Thymus (tissue), 11 donors: ENCODE results near the gene CD52. TPM values are rescaled to one million over a fixed set of nuclear protein-coding genes. Genes with fewer than 3 reads are reported as not detected.

Experiments used
- DNase-seq, 9 donors: peaks; one replicate each; pipeline ENCODE4 v3.0.0-alpha.2; 2013; ENCODE audit warnings: low spot score in 9 of 9, low read depth in 6 of 9, missing footprints in 1 of 9
- H3K27ac ChIP-seq, 2 donors: one replicate each; pipeline ENCODE4 v1.5.1; 2013; ENCODE audit warnings: control low read depth in 1 of 2, low read depth in 1 of 2, low read length in 1 of 2, mild to moderate bottlenecking in 1 of 2, moderate library complexity in 1 of 2
- H3K27me3 ChIP-seq, 2 donors: one replicate each; pipeline ENCODE4 v1.5.1; 2013; ENCODE audit warnings: low read length in 1 of 2; ENCODE audit not compliant: control insufficient read depth in 2 of 2, insufficient read depth in 1 of 2
- H3K36me3 ChIP-seq, 2 donors: one replicate each; pipeline ENCODE4 v1.5.1; 2013; ENCODE audit warnings: low read length in 1 of 2, mild to moderate bottlenecking in 1 of 2, moderate library complexity in 1 of 2; ENCODE audit not compliant: control insufficient read depth in 2 of 2, insufficient read depth in 2 of 2
- H3K4me1 ChIP-seq, 2 donors: one replicate each; pipeline ENCODE4 v1.5.1; 2013; ENCODE audit warnings: low read length in 2 of 2; ENCODE audit not compliant: control insufficient read depth in 2 of 2, insufficient read depth in 2 of 2
- H3K4me3 ChIP-seq, 2 donors: one replicate each; pipeline ENCODE4 v1.5.1; 2013; ENCODE audit warnings: low read length in 2 of 2, control low read depth in 1 of 2, mild to moderate bottlenecking in 1 of 2
- H3K9me3 ChIP-seq, 2 donors: one replicate each; pipeline ENCODE4 v1.5.1; 2013; ENCODE audit warnings: low read length in 1 of 2, mild to moderate bottlenecking in 1 of 2; ENCODE audit not compliant: control insufficient read depth in 2 of 2, insufficient read depth in 1 of 2
- WGBS: extraction: QIAGEN DNeasy Blood & Tissue Kit; methylation state at CpG from one replicate; pipeline ENCODE4 v1.1.7; 2013; 5-methylcytosine and 5-hydroxymethylcytosine counted together
- polyA plus RNA-seq: library from polyadenylated mRNA; stranded (reverse); fragments of 200-250 nt; gene quantifications from one replicate; pipeline ENCODE4 v1.2.3, GENCODE V29; 2013
- total RNA-seq: library from RNA; stranded (reverse); fragments of 120-200 nt; gene quantifications from one replicate; pipeline ENCODE4 v1.2.4, GENCODE V29; 2013
- donor health status: healthy.

The CD52 gene
- total and polyA plus RNA-seq, 2 donors = 1,020 to 1,113 TPM

GRCh38 chr1:26277261-26277661 is 40.5 kb upstream of the CD52 start:
- DNase-seq = no peak
- Histone ChIP-seq H3K9me3 (peaks cover 0 to 3% of the 10 kb centered on the region in 2 donors), H3K36me3 (peaks cover 43 to 63% of the 10 kb centered on the region in 2 donors), H3K27me3 (no peaks in the 10 kb centered on the region), H3K27ac (peak overlapping the region in 1 of 2 donors; percentile 19), H3K4me1 (peaks cover 29 to 72% of the 10 kb centered on the region in 2 donors), H3K4me3 (no peak overlapping the region)
- WGBS = 99% methylated on average over 3 of the region's 3 CpGs

- Histone ChIP-seq H3K4me1 (peaks cover 29 to 77% of the 10 kb centered on the region in 2 donors), H3K9me3 (peaks cover 0 to 3% of the 10 kb centered on the region in 2 donors), H3K36me3 (peaks cover 44 to 66% of the 10 kb centered on the region in 2 donors), H3K4me3 (no peak overlapping the region), H3K27me3 (no peaks in the 10 kb centered on the region), H3K27ac (peak overlapping the region in 1 of 2 donors; percentile 19)
- 98% methylated on average over 1 of the region's 1 CpG for WGBS
- DNase-seq = no peak
Measured at GRCh38 chr1:26277719-26278118, 40.0 kb upstream of the CD52 start.

GRCh38 chr1:26278303-26278702 is 39.5 kb upstream of the CD52 start:
- no peak for DNase-seq
- Histone ChIP-seq H3K9me3 (peaks cover 0 to 3% of the 10 kb centered on the region in 2 donors), H3K27ac (peak overlapping the region in 1 of 2 donors; percentile 51), H3K36me3 (peaks cover 42 to 64% of the 10 kb centered on the region in 2 donors), H3K4me3 (no peak overlapping the region), H3K27me3 (no peaks in the 10 kb centered on the region), H3K4me1 (peaks cover 29 to 82% of the 10 kb centered on the region in 2 donors)
- WGBS = 90% methylated on average over 4 of the region's 4 CpGs

- peak overlapping the region; percentile 81 to 95 for H3K27ac ChIP-seq
- H3K36me3 ChIP-seq = peaks cover 45 to 68% of the 10 kb centered on the region in 2 donors
- H3K4me3 ChIP-seq = peak overlapping the region; percentile 84 to 87
- no peaks in the 10 kb centered on the region for H3K27me3 ChIP-seq
- H3K4me1 ChIP-seq = peaks cover 33 to 86% of the 10 kb centered on the region in 2 donors
- WGBS = 49% methylated on average over 9 of the region's 9 CpGs
- peaks cover 0 to 3% of the 10 kb centered on the region in 2 donors for H3K9me3 ChIP-seq
- peak in 1 of 9 donors; percentile 37 for DNase-seq
Measured at GRCh38 chr1:26278724-26279455, 38.9 kb upstream of the CD52 start.

GRCh38 chr1:26279456-26280332 is 38.1 kb upstream of the CD52 start, which contains the start of gene SH3BGRL3:
Gene SH3BGRL3 (plus strand): TSS chr1:26280086. CDS start chr1:26280156, 70 bp downstream.
- Histone ChIP-seq H3K36me3 (peaks cover 41 to 70% of the 10 kb centered on the region in 2 donors), H3K9me3 (peaks cover 0 to 3% of the 10 kb centered on the region in 2 donors), H3K27me3 (no peaks in the 10 kb centered on the region), H3K4me3 (peak within 1 kb of the TSS; percentile 84 to 87), H3K27ac (peak within 1 kb of the TSS; percentile 81 to 95), H3K4me1 (peaks cover 41 to 91% of the 10 kb centered on the region in 2 donors)
- peak in 6 of 9 donors; percentile 65 to 91 (median 80) for DNase-seq
- WGBS = 1% methylated on average over 66 of the region's 66 CpGs

GRCh38 chr1:26280333-26281042 is 37.3 kb upstream of the CD52 start:
- DNase-seq = peak in 1 of 9 donors; percentile 33
- peak overlapping the region; percentile 81 to 95 for H3K27ac ChIP-seq
- H3K27me3 ChIP-seq = no peaks in the 10 kb centered on the region
- H3K36me3 ChIP-seq = peaks cover 41 to 63% of the 10 kb centered on the region in 2 donors
- peaks cover 0 to 3% of the 10 kb centered on the region in 2 donors for H3K9me3 ChIP-seq
- H3K4me3 ChIP-seq = peak overlapping the region; percentile 84 to 87
- WGBS = 37% methylated on average over 20 of the region's 20 CpGs
- peaks cover 48 to 93% of the 10 kb centered on the region in 2 donors for H3K4me1 ChIP-seq

- Histone ChIP-seq H3K36me3 (peaks cover 36 to 56% of the 10 kb centered on the region in 2 donors), H3K27me3 (no peaks in the 10 kb centered on the region), H3K27ac (peak overlapping the region in 1 of 2 donors; percentile 45), H3K9me3 (peaks cover 0 to 3% of the 10 kb centered on the region in 2 donors), H3K4me3 (peak overlapping the region; percentile 1 to 87), H3K4me1 (peaks cover 53 to 93% of the 10 kb centered on the region in 2 donors)
- 96% methylated on average over 5 of the region's 5 CpGs for WGBS
- no peak for DNase-seq
Measured at GRCh38 chr1:26281091-26281958, 36.4 kb upstream of the CD52 start.

GRCh38 chr1:26281971-26282370 is 35.8 kb upstream of the CD52 start:
- Histone ChIP-seq H3K4me1 (peaks cover 56 to 93% of the 10 kb centered on the region in 2 donors), H3K36me3 (peaks cover 30 to 50% of the 10 kb centered on the region in 2 donors), H3K27ac (no peak overlapping the region)

More at GRCh38 chr1:26281971-26282370, 35.8 kb upstream of the CD52 start:
- Histone ChIP-seq H3K4me3 (no peak overlapping the region), H3K9me3 (peaks cover 0 to 3% of the 10 kb centered on the region in 2 donors), H3K27me3 (no peaks in the 10 kb centered on the region)
- whole genome bisulfite sequencing = 82% methylated on average over 15 of the region's 15 CpGs
- DNase-seq = no peak
